ENCODE measurements around the gene FAM9A.

The FAM9A gene

GRCh38 chrX:8741981-8742380 lies 59.2 kb downstream of the FAM9A start:
- H3K27ac ChIP-seq (ENCODE audit: low read depth in 2 of 2, low read length in 2 of 2), result no peak overlapping the region
- H3K36me3 ChIP-seq (ENCODE audit: control insufficient read depth in 2 of 2, insufficient read depth in 2 of 2, low read length in 2 of 2), result no peaks in the 10 kb centered on the region
- no peaks in the 10 kb centered on the region for H3K4me1 ChIP-seq (ENCODE audit: control insufficient read depth in 2 of 2, insufficient read depth in 2 of 2, low read length in 2 of 2)
- H3K4me3 ChIP-seq (ENCODE audit: low read length in 2 of 2), result no peak overlapping the region
- no peaks in the 10 kb centered on the region for H3K9me3 ChIP-seq (ENCODE audit: control insufficient read depth in 2 of 2, low read length in 2 of 2)
- H3K27me3 ChIP-seq (ENCODE audit: control insufficient read depth in 2 of 2, insufficient read depth in 2 of 2, low read length in 2 of 2), result no peaks in the 10 kb centered on the region
- H3K9ac ChIP-seq (ENCODE audit: low read depth in 1 of 2, low read length in 2 of 2), result no peak overlapping the region
